NCI-H82 treated with DMSO at 0.1 percent for 48 hours (cell line): ENCODE results near the gene TMEM8B.
"Not testable (repeated sequence)": the region's sequence is repeated elsewhere in the genome, so short reads cannot be mapped to it uniquely, and the experiment has no call there.

Source experiments
- DNase-seq: peaks from one replicate; lab custom pipeline; 2025; ENCODE audit not compliant: unreplicated experiment; lab: John Stamatoyannopoulos, UW

Gene TMEM8B

DNA sequence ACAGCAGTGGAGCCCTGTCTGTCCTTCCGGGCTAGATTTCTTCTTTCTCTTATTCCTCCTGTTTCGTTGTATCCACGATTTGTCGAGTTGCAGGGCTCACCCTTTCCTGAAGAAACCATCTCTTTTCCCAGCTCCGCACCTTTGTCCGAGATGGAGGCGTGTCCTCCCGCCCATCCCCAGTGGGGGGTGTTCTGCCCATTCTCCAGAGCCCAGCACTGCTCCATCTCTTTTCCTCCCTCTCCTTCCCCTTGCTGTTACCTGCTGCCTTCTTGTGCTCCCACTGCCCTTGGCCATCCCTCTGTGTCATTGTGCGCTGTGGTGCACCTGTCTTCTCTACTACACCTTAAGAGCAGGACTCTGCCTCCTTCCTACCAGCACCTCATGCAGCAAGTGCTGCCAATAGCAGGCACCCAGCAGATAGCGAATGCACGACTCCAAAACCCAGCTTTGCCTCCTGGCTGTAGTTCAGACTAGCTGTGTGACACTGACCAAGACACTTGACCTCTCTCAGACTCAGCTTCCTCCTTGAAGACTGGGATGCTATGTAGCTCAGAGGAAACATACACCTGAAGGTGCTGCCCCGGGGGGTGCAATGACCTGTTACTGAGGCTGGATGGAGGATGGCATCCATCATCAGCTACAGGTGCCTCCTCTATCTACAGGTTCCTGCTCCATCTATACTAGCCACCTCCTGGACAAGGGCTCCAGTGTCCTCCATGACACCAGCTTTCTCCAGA lies 32.3 kb downstream of the TMEM8B start:
- no peak for DNase-seq

DNA sequence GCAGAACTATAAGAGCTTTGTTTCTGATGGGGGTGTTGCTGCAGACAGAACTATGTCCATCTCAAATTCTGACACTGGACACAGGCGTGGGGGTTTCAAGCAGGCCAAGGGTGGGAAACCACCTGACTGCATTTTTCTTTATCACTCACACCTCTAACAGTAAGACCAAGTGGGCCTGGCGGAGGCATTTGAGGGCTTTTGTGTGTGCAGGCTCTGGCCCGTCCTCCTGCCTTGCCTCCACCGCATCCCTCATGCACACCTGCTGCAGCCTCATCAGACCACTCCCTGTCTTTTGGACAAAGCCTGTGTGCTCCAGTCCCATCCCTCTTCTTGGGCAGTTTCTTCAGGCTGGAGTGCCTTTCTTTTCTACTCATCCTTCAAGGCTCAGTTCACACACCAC lies 33.3 kb downstream of the TMEM8B start:
- no peak for DNase-seq

DNA sequence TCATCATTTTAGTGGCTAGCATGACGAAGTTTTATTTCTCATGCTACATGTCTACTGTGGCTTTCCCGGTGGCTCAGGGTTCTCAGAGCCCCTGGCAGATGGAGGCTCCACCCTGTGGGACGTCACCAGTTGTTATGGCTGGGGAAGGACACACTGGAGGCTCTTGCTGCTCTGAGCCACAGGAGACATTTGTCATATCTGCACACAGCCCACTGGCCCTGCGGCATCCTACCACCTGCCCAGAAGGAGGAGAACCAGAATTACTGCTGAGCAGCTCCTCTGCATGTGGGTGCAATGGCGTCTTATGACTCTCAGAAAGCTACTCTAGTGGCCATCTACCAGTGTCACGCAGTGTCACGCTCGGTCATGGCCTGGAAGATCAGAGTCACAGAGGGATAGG lies 34.6 kb downstream of the TMEM8B start:
- DNase-seq = no peak

DNA sequence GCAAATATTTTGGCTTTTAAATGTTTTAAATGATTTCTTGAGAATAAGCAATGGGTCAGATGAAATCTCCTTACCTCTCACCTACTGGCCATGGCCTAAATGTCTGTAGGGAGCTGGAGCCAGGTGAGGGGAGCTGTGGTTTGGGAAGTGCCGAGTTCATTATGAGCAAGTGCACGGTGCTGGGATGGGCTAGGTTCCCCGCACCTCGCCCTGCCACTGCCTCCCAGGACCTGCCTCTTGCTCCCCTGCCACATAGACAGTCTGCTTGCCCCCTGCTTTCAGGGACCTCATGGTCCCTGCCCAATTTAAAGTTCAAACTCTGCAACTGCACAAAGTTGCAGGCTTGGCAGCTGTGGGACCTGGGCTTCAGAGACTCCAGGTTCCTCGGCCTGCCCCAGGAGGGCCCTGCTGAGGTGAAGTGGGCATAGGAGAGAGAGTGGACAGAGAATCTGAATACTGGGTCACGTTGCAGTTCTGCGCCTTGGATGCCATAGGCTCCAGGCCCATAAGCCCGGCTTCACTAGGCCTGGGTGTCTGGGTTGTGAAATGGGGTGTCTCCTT lies 35.7 kb downstream of the TMEM8B start:
- no peak for DNase-seq

DNA sequence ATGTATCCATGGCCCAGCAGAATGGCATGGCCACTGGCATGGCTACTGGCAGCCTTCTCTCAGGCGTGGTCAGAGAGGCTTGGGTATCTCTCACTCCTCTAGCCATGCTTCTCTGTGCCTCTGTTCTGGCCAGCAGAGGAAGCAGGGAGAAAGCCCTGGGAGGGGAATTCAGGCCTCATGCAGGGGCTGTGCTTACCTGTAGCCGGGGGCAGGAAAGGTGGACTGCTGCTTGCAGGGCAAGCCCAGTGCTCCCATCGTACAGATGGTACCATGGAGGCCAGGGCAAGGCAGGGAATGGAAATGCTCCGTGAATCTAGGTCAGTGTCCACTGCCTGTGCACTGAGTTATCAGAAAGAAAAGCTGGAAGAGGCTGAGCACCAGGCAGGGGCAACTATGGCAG lies 38.5 kb downstream of the TMEM8B start:
- no peak for DNase-seq

DNA sequence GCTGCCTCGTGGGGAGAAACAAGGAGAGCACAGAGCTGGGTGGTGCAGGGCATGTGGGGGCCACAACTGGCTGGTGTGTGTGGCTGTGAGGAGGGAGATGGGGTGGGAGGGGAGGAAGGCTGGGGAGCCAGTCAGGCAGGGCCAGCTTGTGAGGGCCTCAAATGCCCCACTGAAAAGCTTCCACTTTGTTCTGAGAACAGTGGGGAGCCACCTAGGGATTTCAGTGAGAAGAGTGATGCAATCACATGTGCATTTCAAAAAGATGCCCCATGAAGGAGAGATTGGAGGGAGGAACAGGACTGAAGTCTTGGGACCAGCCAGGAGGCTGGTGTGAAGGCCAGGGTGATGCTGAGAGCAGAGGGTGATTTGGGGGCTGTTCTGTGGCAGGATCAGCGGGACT lies 39.9 kb downstream of the TMEM8B start:
- no peak for DNase-seq

DNA sequence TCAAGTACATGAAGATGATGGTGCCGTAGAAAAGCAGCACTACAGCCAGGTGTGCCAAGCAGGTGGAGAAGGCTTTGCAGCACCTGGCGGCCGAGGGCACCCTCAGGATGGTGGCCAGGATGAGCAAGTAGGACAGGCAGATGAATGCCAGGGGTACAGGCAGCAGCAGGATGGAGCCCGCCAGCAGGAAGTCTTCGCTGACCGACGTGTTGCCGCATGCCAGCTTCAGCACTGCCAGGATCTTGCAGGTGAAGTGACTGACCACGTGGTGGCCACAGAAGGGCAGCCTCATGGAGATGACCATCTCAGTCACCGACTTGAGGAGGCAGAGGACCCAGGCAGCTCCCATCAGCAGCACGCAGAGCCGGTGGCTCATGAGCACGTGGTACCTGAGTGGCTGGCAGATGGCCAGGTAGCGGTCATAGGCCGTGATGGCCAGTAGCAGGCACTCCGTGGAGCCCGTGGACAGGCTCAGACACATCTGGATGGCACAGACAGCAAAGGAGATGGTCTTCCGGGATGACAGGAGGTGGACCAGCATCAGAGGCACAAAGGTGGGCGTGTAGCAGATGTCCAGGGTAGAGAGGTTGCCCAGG lies 40.7 kb downstream of the TMEM8B start:
- DNase-seq = no peak

DNA sequence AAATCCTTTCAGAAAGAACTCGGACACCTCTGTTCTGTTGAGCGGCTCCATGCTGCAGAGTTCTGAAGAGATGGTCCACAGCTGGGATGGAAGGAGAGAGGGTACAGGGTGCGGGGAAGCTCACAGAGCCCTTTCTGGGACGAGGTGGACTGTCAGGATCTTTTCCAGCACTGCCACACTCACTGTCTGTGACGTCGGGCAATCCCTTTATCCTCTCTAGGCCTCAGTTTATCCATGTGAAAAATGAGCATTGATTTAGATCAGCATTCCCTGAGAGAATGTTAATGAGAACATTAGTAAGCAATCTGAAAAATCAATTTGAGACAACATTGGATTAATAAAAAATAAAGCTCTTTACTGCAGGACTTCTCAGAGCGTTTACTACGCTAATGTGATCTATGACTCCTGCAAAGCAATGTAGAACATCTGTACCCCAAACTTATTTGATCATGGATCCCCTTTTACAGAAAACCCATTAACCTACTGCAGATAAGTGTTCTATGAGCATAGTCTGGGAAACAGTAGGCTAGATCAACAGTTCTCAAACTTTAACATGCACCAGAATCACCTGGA lies 41.4 kb downstream of the TMEM8B start, which contains the start of gene OR13J1:
TSS of gene OR13J1 (minus strand) at position 51 of the 573 bp plus-strand sequence. CDS start at position 51, 0 bp downstream.
- DNase-seq = no peak

DNA sequence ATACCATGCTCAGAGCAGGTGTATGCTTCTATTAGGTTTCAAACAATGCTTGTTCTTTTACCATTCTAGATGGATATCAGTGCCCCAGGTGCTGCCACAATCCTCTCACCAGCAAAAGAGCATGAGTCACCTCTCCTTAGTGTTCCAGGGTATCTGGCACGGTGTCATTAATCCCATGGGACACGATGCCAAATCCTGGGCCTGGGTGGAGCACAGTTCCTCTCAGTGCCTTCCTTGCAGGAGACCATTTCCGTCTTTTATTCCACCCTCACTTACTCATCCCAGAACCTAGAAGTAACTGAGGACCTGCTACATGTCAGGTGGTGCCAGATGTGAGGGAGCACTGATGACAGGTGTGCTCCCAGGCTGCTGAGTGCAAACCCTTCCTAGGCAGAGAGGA lies 42.5 kb downstream of the TMEM8B start:
- DNase-seq = no peak

DNA sequence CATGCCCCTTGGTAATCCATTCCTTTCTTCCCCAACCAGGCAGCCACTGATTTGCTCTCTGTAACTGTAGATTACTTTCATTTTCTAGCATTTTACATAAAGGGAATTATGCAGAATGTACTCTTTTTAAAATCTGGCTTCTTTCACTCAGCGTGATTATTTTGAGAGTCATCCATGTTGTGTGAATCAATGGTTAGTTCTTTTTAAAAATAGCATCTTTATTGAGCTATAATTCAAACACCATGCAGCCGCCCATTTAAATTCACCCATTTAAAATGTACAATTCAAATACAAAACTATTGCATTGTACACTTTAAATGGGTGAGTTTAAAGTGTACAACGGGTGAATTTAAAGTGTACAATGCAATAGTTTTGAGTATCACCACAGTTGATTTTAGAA lies 43.5 kb downstream of the TMEM8B start:
- DNase-seq = no peak

DNA sequence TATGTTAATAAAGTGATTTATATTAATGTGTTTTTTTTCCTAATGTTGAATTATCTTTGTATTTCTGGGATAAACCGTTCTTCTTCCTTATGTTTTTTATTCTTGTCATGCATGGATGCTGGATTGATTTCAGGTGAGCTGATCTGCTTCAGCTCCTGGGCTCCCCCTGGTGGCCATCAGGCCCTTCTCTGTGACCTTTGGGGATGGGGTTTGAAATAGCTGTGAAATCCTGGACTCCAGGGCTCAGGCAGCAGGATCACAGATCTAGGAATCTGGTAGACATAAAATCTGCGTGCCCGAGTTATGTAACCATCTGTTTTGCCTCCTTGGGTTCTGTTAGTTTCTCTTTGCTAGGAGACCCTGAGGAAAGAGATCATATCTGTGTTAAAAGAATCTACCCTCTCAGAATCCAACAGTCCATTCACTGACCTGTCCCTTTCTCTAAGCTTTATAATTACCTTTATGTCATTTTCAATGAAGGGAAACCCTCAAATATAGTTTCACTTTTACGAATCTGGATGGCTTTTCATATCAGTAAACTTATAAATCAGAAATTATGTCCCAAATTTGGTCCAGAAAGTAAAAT lies 53.3 kb downstream of the TMEM8B start:
- peak; percentile 8 for DNase-seq

DNA sequence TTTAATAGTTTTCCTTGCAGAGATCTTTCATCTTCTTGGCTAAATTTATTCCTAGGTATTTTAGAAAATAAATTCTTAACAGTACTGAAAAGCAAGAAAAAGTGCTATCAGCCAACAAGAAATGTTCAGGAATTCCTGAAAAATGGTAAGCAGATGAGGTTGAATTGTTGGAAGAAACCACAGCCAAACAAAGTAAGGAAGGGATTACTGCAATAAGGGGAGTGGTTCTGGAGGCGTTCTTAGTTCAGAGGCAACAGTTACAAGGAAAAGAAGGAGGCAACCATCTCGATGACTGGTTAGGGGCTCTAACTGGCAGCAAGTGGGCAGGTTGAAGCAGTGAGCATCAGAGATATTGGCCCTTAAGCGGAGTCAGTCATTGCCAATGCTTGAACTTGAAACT lies 54.0 kb downstream of the TMEM8B start:
- DNase-seq = peak; percentile 0

DNA sequence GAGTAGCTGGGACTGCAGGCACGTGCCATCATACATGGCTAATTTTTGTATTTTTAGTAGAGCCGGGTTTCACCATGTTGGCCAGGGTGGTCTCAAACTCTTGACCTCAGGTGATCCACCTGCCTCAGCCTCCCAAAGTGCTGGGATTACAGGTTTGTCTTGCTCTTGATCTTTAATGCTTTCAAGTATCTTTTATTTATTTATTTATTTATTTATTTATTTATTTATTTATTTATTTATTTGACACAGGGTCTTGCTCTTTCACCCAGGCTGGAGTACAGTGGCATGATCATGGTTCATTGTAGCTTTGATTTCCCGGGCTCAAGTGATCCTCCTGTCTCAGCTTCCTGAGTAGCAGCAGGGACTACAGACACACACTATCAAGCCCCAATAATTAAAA lies 55.9 kb downstream of the TMEM8B start:
- DNase-seq = not testable (repeated sequence)

DNA sequence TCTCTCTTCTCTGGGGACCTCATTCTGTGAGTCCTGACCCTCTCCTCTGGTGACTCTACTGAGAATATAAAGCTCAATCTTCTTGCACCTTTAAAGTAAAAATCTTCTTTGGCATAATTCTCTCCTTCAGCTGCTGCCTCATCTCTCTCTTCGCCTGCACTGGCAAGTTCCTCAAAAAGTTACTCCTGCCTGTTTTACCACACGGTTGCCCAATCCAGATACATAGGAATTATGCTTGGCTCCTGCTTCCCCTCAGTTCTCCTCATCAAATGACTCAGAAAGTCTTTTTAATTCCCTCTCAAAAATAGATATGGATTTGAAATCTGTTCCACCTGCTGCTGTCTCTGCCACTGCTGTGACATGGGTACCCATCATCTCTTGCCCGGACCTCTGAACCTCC lies 62.6 kb downstream of the TMEM8B start:
- DNase-seq = no peak

DNA sequence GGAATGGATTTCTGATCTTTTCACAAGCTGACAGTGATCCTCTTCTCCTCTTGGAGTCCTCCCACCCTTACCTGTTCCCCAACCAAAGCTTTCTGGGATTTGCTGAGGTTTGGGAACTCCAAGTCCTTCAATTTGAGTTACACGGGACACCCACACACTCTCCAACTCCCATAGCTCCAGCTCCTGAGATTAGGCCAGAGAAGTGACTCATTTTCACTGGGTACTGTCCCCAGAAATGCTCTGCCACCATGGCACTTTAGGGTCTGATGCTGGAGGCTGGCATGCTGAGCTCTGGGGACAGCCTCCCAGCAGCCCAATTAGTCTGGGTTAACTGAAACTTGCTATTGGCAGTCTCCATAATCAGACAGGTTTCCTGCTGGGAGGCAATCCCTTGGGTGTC lies 63.0 kb downstream of the TMEM8B start:
- DNase-seq = no peak

DNA sequence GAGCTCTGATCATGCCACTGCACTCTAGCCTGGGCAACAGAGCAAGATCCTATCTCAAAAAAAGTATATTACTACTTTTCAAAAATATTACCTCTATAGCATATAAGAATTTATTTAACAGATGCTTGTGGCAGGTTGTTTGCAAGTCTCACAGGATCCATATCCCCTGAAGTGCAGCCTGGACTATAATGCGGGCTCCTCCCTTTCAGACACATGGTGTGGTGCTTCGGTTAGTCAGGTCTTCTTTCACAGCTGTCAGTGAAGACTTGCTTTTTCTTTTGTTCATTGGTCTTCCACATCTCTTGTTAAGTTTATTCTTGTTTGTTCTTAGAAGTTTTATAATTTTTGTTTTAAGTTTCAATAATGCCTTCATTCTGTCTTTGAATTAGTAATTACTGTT lies 67.5 kb downstream of the TMEM8B start:
- DNase-seq = no peak

DNA sequence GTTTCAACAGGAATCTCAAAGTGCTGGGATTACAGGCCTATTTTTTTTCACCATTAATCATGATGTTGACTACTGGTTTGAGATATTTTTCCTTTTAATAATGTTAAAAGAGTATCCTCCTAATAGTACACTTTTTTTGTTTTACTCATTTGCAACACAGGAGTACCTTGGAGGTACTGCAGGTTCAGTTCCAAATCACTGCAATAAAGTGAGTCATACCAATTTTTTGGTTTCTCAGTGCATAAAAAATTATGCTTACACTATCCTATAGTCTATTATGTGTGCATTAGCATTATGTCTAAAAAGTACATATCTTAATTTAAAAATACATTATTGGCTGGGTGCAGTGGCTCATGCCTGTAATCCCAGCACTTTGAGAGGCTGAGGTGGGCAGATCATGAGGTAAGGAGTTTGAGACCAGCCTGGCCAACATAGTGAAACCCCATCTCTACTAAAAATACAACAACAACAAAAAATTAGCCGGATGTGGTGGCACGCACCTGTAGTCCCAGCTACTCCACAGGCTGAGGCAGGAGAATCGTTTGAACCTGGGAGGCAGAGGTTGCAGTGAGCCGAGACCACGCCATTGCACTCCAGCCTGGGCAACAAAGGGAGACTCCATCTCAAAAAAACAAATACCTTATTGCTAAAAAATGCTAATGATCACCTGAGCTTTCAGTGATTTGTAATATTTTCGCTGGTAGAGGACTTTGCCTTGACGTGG lies 68.5 kb downstream of the TMEM8B start:
- DNase-seq = not testable (repeated sequence)

DNA sequence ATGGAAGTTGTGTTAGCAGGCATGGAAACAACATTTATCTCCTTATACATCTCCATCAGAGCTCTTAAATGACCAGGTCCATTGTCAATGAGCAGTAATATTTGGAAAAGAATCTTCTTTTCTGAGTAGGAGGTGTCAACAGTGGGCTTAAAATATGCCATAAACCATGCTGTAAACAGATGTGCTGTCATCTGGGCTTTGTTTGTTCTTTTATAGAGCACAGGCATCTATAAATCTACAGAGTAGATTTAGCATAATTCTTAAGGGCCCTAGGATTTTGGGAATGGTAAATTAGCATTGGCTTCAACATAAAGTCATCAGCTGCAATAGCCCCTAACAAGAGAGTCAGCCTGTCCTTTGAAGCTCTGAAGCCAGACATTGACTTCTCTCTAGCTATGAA lies 69.3 kb downstream of the TMEM8B start:
- no peak for DNase-seq

DNA sequence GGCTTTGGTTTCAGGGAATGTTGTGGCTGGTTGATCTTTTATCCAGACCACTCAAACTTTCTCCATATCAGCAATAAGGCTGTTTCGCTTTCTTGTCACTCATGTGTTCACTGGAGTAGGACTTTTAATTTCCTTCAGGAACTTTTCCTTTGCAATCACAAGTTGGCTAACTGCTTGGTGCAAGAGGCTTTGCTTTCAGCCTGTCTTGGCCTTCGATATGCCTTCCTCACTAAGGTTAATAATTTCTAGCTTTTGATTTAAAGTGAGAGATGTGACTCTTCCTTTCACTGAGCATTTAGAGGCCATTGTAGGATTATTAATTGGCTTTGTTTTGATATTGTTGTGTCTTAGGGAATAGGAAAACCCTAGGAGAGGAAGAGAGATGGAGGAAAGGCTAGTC lies 70.0 kb downstream of the TMEM8B start:
- DNase-seq = no peak

DNA sequence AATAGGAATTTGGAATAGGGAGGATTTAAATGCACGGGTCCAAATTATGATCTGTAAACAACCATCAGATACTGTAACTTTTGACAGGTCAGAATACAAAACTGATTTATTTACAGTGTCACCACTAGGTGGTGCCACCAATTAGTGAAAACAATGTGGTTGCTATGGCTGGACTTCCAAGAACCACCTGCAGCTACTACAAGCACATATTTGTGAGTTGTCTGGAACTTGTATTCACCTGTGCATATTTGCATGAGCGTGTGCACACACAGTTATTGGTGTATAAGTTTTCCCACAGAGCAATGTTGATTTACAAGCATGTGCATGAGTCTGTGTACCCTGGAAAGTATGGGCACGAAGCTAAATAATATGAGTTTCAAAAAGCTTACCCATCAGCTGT lies 74.0 kb downstream of the TMEM8B start:
- peak; percentile 4 for DNase-seq

DNA sequence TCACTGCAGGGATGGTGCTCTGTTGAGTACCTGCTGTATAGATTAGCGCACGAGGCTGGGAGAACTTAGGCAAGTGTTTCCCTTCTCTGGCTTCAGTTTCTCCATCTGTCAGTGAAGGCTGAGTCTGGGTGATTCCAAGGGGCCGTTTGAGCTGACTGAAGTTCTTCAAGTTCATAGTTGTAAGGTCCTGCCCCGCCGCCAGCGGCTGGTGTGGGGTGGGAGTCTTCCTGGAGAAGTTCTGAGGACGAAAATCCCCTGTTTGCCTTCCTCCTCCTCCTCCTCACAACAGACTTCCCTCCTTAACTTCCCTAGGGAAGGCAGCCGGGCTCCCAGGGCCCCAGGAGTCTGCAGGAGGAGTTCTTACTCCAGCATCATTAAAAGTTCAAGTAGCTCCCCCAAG lies 75.3 kb downstream of the TMEM8B start:
- no peak for DNase-seq
